ENCODE results near the gene LMAN1L. TPM values are rescaled to one million over a fixed set of nuclear protein-coding genes. Genes with fewer than 3 reads are reported as not detected.

The LMAN1L gene
- total RNA-seq, 1 experiment from 2014 or later: not detected

DNA sequence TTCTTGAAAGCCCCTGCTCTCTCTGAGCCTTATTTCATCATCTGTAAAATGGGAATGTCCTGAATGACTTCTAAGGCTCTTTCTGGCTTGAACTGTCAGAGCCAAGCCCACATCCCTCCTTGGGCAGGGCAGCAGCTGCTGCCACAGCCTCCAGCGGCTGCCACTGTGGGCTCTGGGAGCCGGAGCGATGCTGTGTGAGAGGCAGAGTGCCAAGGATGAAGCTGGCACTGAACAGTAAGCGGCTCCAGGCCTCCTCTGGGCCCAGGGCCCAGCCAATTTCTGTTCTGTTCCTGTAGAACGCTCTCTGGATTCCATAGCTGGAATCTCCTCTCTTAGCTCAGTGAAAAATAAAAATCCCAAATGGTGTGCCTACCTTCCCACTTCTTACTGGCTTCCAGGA, 18.2 kb downstream of the LMAN1L start:
- Histone ChIP-seq H3K4me1 (ENCODE audit: insufficient read depth, low read length) (no peaks in the 10 kb centered on the region), H4K20me1 (ENCODE audit: control insufficient read depth, insufficient read depth, insufficient read length) (no peaks in the 10 kb centered on the region), H2BK120ac (ENCODE audit: low read depth, low read length, poor library complexity, severe bottlenecking) (no peak overlapping the region), H3K4ac (ENCODE audit: low read depth, low read length) (no peak overlapping the region), H3K9me3 (ENCODE audit: control insufficient read depth, low read depth, low read length) (no peaks in the 10 kb centered on the region), H3K27me3 (ENCODE audit: insufficient read depth, low read length) (peaks cover 6% of the 10 kb centered on the region; the same call in 1 of the 2 replicates), H3K23me2 (ENCODE audit: insufficient read length, low read depth, low read length, poor library complexity, severe bottlenecking) (no peaks in the 10 kb centered on the region), H4K5ac (ENCODE audit: insufficient read length, low read depth, low read length) (no peak overlapping the region), H2BK20ac (ENCODE audit: low read depth, low read length, poor library complexity, severe bottlenecking) (no peak overlapping the region), H3K14ac (ENCODE audit: insufficient read depth, low read length) (no peak overlapping the region), H3K18ac (ENCODE audit: insufficient read length, low read depth, low read length) (no peak overlapping the region), H4K8ac (replicated peaks; ENCODE audit: insufficient read length, low read depth, low read length) (no peak overlapping the region), H2BK12ac (ENCODE audit: insufficient read length, low read depth, low read length) (no peak overlapping the region), H3K79me1 (ENCODE audit: insufficient read depth, low read depth, low read length, poor library complexity, severe bottlenecking) (no peaks in the 10 kb centered on the region), H3K79me2 (ENCODE audit: insufficient read depth, low read length) (no peaks in the 10 kb centered on the region), H4K91ac (ENCODE audit: insufficient read length, low read depth, low read length) (no peak overlapping the region), H3K56ac (ENCODE audit: insufficient read length, low read depth, low read length) (no peak overlapping the region), H3K4me2 (ENCODE audit: insufficient read depth, insufficient read length, low read length) (no peak overlapping the region), H3T11ph (ENCODE audit: low read length) (no peak overlapping the region), H2BK15ac (ENCODE audit: low read depth, low read length) (no peak overlapping the region), H3K23ac (ENCODE audit: insufficient read length, low read depth, low read length) (no peak overlapping the region), H2AFZ (ENCODE audit: low read length) (no peak overlapping the region), H2AK5ac (ENCODE audit: insufficient read length, low read length) (no peak overlapping the region), H3K9ac (ENCODE audit: extremely low read depth, insufficient read length, low read length) (no peak overlapping the region), H2BK5ac (ENCODE audit: insufficient read length, low read length) (no peak overlapping the region), H3K27ac (ENCODE audit: insufficient read length, low read depth, low read length) (no peak overlapping the region)
- TF ChIP-seq, protein P1, sequence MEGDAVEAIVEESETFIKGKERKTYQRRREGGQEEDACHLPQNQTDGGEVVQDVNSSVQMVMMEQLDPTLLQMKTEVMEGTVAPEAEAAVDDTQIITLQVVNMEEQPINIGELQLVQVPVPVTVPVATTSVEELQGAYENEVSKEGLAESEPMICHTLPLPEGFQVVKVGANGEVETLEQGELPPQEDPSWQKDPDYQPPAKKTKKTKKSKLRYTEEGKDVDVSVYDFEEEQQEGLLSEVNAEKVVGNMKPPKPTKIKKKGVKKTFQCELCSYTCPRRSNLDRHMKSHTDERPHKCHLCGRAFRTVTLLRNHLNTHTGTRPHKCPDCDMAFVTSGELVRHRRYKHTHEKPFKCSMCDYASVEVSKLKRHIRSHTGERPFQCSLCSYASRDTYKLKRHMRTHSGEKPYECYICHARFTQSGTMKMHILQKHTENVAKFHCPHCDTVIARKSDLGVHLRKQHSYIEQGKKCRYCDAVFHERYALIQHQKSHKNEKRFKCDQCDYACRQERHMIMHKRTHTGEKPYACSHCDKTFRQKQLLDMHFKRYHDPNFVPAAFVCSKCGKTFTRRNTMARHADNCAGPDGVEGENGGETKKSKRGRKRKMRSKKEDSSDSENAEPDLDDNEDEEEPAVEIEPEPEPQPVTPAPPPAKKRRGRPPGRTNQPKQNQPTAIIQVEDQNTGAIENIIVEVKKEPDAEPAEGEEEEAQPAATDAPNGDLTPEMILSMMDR (conservative IDR thresholded peaks at IDR 0.05): no peak
- no peaks in the 10 kb centered on the region for H3K9me3 Mint-ChIP-seq
- H3K36me3 Mint-ChIP-seq (ENCODE audit: insufficient read depth in 1 of 3, low read depth in 3 of 3): peaks cover 0 to 8% (median 4%) of the 10 kb centered on the region in 3 experiments; a peak in 5 of 7 replicates
- no peak overlapping the region for H3K4me3 Mint-ChIP-seq
- H3K4me1 Mint-ChIP-seq: peaks cover 8 to 32% of the 10 kb centered on the region in 2 experiments; a peak in 3 of 4 replicates
- H3K27ac Mint-ChIP-seq: no peak overlapping the region
- no peak for DNase-seq
- peaks cover 42% of the 10 kb centered on the region for H3K27me3 Mint-ChIP-seq (ENCODE audit: low read depth)
- no CpG with 5 or more reads among the region's 5 CpGs for WGBS (ENCODE audit: extremely low coverage, insufficient read length, low lambda C conversion rate)

All from H9 (cell line).